HG03520 (cell line): ENCODE results near the gene PPFIA1.
"Not testable (repeated sequence)": the region's sequence is repeated elsewhere in the genome, so short reads cannot be mapped to it uniquely, and the experiment has no call there.

Experiments used
- ATAC-seq: cut with Tn5 transposase; IDR thresholded peaks from one replicate; pipeline ENCODE4 v1.9.1; 2021; ENCODE audit warnings: mild to moderate bottlenecking, moderate library complexity; ENCODE audit not compliant: unreplicated experiment

The PPFIA1 gene

DNA sequence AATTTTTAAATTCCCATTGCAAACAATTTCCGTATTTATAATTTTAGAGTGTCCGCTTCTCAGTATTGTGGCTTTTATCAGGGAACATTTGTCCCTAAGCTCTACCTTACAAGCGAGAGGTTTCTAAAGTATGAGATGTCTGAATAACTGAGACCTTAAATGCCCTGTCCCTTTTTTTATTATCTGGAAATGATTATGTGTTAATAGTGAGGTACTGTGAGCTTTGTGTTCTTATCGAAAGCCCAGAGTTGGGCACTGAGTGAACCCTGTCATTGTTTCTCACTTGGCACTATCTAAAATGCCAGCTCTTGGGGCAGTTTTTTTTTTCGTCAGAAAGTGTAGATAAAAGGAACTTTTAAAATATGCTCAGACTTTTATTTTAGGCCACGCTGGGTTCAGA, 137.3 kb downstream of the PPFIA1 start:
- no peak for ATAC-seq

DNA sequence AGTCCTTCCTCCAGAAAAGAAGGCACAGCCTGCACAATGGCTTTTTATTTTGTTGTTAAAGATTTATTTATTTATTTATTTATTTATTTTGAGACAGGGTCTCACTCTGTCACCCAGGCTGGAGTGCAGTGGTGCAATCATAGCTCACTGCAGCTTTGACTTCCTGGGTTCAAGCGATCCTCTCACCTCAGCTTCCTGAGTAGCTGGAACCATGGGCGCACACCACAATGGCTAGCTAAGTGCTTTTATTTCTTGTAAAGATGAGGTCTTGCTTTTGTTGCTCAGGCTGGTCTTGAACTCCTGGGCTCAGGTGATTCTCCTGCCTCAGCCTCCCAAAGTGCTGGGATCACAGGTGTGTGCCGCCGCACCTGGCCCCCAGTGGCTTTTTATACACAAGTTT, 137.8 kb downstream of the PPFIA1 start:
- not testable (repeated sequence) for ATAC-seq

DNA sequence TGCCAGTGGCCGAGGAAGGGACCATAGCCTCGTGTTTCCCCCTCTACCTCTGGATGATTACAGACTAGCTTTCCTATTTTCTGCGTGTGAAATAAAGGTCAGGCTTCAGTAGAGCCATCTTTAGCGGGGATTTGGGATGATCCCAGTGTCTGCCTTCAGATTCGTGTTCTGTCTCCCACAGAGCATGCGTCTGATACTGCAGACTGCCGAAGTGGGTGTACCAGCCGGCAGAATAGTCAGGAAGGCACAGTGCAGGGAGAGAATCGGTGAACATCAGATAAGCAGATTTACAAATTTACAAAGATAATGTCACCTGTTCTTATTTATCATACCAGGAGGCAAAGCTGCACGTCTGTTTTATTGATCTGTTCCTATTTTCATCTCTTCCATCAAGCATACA, 138.9 kb downstream of the PPFIA1 start:
- no peak for ATAC-seq

DNA sequence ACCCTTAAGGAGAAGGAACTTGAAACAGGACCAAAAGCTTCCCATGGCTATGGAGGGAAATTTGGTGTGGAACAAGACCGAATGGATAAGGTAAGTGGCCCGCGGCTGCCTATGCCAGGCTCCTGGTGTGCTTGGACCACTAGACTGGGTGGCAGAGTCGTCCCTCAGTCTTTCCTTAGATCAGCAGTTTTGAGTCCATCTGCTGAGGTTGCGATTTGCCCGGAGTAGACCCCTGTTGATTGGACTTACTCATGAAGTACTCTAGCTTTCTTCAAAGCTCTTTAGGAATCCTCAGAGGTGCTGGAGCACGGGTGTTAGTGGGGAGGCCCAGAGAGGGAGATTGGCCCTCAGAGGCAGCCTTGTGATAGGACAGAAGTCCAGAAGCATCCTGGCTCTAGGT, 139.4 kb downstream of the PPFIA1 start:
- ATAC-seq: no peak

DNA sequence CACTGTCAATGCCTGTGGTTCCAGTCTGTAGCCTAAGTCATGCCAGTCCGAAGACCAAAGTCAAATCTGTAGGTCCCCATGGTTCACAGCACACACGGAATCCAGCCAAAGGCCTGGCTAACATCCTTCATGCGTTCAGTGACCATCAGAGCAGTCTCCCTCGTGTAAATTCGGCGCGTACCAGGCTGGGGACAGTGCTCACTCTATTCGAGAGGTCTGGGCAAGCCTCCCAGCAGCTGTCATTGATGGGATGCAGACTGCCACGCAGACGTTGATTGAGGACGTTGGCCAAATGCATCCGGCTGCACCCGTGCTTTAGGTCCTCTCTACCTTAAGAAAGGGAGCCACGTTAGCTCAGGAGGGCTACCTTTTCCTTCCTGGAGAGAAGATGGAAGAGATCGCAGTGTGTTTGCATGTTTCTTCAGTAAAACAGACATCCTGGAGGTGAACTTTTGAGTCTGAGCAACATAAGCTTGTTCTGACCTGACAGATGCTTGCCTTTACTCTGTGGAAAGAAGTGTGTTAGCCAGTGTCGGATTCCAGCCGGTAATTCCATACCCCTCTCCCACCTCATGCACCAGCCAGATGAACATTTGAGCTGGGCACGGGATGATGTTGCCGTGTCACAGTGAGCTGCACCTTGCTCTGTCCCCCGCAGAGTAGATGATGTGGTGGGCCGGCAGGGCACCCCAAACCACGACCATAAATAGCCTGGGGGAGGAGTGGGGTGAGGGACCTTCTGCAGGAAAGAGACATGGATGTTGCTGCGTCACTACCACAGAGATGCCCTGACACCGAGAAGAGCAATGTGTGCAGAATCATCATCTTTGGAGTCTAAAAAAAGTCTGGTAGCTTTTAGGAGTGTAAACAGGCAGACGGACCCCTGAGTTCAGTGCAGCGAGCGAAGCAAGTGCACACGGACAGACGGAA, 140.1 kb downstream of the PPFIA1 start:
- ATAC-seq: no peak

DNA sequence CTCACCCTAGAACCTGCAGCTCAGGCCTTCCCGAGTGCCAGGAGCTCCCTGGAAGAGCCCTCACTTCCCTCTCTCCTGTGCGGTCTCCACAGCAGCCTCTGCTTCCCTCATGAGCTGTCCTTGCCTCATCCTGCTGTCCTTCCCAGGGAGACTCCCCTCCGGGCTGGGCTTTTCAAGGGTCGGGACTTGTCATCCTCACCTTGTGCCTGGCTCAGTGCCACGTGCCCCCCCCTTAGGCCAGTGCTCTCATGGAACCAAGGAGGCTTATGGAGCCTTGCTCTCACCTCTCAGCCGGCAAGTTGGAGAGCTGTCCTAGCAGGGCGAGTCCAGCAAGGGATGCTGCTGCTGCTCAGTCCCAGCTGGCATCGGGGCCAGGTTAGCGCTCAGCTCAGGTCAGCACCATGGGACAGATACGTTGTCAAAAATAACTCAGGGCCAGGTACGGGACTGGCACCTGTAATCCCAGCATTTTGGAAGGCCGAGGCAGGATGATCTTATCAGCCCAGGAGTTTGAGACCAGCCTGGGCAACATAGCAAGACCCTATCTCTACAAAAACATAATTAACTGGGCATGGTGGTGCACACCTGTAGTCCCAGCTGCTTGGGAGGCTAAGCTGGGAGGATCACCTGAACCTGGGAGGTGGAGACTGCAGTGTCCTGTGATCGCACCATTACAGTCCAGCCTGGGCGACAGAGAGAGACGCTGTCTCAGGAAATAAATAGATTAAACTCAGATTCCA, 141.4 kb downstream of the PPFIA1 start:
- no peak for ATAC-seq

DNA sequence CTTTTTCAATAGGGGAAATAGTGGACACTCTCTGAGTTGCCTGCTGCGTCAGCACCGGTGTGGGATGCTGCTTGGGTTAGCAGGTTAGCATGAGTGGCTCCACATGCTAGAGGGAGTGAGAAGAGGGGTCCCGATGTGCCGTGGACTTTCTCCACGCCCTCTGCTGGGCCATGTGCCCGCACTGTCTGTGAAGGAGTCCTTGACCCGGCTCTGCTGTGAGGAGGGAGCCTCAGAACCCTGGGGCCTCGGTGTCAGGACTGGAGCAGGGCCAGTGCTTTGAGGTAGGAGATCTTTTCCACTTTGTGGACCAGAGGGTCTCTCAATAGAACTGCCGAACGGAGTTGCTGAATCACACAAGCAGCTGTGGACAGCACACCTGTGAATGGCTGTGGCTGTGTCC, 142.7 kb downstream of the PPFIA1 start:
- ATAC-seq: no peak

DNA sequence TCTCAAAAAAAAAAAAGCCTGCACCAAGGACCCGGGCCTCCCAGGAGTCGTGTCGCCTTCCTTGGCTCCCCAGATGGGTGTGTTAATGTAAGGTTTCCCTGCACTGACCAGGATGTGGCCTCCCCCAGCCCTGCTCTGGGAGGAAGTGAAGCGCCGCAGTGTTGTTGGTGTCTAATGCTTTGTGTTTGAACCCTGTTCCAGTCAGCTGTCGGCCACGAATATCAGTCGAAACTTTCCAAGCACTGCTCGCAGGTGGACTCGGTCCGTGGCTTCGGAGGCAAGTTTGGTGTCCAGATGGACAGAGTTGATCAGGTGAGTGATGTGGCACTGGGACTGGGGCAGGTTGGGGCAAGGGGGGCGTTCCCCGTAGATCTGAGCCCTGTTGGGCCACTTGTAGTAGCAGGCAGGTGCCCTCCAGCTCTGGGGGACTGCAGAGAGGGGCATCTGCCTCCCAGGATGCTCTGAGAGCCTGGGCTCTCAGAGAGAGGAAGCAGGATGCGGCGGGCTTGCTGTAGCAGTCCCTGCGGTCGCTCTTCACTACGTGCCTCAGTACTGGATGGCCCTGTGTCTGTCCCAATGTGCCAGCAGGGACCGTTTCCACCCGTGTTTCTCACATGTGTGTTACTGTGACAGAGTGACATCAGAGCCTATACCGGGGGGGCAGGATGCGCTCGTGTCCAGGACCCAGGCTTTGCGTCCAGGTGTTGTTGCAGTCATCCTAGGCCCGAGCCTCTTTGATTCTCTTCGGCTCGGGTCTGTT, 144.0 kb downstream of the PPFIA1 start:
- no peak for ATAC-seq

DNA sequence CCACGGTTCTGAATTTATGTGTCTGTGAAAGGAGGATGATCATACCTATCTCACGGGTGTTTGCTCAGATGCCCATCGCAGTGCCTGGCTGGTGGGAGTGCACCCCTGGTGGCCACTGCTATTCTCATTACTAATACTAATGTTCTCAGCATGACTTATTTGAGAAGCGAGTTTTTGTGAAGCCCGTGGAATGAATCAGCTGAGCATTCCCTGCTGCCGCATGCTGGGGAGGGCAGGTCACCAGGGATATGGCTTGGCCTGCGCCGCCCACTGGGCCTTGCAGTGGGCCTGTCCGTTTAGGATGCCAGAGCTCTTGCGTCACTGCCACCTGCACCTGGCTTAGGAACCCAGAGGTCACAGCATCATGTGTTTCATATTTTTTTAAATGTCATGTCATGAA, 144.7 kb downstream of the PPFIA1 start:
- no peak for ATAC-seq

DNA sequence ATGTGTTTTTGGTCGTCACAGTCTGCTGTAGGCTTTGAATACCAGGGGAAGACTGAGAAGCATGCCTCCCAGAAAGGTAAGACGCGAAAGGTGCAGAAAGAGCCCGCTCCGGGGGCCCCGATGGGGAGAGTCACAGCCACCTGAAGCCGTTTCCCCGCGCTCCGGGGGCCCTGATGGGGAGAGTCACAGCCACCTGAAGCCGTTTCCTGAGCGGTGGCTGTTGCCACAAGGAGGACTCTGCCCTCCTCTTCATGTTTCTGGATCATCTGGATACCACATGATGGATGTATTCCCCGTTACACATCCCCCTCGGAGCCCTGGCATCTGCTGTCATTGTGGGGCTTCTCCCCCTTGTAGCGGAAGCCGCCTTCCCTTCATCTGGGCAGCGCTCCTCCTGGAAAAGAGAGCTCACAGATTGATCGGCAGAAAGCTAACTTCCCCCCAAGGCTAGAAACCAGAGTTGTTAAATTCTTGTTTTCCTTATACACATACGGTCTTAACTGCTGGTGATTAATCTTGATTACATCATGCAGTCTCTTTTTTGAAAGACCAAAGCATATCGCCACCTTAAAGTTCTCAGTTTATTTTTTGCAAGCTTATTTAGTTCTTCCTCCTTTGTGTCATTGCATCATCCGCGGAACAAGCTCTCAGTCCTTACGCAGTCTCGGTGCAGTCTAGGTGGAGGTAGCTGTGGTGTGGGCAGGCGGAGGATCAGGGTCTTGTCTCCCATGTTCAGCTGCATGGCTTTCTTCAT, 145.3 kb downstream of the PPFIA1 start:
- no peak for ATAC-seq

DNA sequence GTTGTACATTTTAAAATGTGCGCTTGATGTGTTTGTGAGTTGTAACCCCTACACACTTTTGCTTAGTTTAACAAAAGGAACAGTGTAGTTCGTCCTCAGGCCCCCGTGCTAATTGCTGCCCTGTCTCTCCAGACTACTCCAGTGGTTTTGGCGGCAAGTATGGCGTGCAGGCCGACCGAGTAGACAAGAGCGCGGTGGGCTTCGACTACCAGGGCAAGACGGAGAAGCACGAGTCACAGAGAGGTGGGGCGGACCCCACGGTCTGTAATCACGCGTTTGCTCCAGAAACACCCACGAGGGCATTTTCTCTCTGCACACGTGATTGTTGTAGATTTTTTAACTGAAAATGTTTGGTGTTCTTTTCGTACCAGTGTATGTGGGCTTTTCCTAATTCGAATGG, 146.4 kb downstream of the PPFIA1 start:
- no peak for ATAC-seq

DNA sequence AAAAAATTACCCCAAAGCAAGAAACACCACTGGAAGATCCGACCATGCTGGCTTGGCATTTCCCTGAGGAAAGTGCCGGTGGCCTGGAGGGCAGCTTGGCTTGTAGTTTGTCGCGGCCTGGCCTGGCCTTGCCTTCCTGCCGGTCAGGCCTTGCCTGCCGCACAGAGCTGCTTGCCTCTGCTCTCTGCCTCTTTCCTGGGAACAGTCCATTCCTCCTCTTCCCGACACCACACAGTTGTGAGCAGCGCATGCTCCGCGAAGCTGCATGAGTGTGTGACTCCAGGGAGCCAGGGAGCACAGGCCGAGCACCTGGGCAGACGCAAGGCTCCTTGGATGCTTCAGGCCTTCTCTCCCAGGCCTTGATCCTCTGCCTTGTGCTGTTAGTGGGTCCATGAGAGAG, 147.6 kb downstream of the PPFIA1 start:
- no peak for ATAC-seq

DNA sequence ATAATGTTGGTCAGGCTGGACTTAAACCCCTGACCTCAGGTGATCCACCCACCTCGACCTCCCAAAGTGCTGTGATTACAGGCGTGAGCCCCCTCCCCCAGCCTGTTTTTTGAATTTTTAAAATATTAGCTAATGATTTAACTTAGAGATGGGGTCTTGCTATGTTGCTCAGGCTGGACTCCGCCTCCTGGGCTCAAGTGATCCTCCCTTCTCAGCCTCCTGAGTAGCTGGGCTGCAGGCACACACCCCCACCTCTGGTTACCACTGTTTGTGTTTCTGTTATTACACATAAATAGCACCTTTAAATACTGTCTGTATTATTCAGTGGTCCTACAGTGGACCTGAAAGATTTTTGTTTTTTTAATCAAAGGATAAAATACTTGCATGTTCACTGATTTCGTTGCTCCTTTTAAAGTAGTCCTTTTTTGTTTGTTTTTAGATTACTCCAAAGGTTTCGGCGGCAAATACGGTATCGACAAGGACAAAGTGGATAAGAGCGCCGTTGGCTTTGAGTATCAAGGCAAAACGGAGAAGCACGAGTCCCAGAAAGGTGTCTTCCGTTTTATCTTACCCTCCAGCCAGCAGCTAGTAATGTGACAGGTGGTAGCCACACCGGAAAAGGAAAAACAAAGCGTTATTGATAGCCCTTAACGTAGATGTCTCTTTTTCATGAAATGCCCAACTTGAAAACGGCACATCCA, 149.0 kb downstream of the PPFIA1 start:
- ATAC-seq: no peak

DNA sequence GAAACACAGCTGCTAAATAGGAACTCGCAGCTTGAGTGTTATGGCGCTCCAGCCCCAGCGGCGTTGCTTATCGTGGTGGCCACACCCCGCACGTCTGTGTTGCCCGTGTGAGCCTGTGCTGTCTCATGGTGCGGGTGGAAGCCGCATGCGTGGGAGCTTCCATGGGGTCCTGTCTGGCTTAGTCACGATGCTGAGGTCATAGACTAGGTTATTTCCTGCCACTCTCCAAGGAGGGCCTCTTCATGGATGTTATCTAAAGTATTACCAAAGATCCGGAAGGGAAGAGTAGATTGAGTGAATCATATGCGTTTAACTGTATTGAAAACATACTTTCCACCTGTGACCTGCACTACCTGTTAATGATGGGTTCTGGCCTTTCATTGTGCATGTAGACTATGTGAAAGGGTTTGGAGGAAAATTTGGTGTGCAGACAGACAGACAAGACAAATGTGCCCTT, 149.5 kb downstream of the PPFIA1 start:
- ATAC-seq: no peak

DNA sequence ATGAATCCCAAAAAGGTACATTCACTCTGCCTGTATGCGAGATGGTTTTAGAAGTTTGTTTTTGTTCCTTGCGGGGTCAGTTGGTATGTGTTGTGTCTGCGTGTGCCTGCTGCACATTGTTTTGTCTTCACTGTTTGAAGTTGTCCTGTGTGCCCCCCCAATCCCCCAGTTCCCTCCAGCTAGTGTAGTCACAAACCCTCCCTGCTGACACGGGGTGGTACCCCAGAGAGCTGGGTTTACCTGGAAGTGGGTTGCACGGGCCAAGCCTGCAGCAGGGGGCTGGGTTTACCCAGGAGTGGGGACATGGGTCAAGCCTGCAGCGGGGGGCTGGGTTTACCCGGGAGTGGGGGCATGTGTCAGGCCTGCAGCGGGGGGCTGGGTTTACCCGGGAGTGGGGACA, 150.0 kb downstream of the PPFIA1 start:
- ATAC-seq: no peak

DNA sequence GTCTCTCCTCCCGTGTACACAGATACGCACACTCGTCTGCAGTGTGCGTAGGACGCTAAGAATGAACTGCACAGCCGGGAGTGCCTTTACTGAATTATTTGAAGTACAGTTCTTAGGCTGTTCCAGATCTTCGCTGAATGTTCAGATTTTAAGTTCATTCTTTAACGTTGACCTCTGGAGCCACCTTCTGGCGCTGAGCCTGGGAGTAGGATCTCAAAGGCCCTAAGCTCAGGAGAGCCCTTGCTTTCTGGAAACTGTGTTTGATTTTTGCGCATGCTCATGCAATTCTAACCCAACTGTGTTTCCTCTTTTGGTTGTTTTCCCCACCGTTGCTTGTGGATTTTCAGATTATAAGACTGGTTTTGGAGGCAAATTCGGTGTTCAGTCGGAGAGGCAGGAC, 150.6 kb downstream of the PPFIA1 start:
- ATAC-seq: no peak

DNA sequence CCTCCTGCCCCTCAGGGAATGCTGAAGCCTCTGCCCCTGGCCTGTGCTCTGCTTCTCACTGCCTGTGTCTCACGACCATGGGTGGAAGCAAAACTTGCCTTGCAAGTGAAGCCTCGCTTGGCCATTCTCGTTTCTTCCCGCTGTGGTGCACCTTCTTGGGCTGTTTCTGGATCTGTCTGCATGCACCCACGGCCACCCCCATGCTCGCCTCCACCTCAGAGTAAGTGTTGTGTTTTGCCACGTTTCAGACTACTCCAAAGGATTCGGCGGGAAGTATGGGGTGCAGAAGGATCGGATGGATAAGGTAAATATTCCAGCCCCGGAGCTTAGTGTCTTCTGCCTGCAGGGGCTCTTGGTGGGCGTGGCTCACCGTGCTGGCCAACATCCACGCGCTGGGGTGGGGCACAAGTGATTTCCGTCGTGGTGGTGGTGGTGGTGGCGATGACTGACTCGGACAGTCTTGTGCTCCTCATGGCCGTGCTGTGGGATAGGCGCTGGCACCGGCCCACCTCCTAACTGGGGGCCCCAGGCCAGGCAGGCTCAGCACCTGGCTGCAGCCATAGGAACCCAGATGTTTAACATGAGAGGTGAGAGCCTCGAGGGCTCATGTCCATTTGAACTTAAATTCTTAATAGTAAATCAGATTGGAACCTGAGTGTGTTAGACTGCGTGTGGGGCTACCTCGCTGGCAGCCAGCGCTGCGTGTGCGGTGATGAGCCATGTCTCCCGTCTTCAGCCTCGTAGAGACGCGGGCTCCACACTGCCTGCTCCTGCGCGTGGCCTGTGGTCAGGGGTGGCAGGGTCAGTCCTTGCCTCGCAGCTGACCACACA, 152.4 kb downstream of the PPFIA1 start:
- ATAC-seq: no peak

DNA sequence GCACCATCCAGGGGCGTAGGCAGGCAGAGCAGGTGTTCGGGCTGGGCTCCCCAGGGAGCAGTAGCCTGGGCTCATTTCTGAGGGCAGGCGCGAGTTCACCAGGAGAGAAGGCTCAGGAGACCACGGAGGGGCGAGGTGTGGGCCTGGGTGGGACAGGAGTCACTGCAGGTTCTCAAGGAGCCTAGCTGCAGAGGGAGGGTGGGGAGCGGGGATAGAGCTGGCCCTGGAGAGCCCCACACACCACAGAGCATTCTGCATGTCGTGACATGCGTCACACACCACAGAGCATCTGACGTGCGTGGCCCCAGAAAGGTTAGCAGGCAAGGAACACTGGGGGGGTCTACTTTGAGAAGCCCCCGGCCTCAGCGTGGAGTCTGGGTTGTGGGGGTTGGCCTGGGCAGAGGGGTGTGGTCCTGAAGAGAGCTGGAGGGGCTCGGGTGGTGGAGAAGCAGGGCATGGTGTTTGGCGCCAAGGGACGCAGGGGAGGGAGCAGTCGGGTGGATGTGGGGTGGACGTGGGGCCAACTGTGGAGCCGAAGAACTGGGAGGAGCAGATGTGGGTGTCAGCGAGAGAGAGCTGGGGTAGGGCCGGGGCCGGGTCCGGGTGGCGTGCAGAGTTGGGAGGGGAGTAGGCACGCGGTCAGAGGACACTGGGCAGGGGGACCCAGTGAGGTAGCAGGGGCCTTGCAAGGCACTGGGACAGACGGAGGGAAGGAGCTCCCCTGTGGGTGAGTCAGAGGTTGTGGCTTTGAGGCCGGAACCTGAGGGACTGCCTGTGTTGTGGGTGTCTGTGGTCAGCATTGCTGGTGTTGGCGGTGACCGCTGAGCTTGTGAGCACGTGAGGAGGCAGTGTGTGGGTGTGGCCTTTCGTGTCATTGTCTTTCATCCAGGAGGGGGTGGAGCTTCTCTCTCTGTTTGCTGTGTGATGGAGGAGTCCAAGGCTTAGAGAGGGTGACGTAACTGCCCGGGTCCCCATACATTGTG, 153.3 kb downstream of the PPFIA1 start:
- ATAC-seq: no peak
